ENCODE data around the gene GSE1.
A peak's percentile ranks its signal among the peaks of the same experiment; 100 is the strongest.

The GSE1 gene

GRCh38 chr16:85607321-85607765, 5.8 kb upstream of the GSE1 start:
- DNase-seq = peak; percentile 9

- no peak for DNase-seq
Observed at GRCh38 chr16:85607796-85608514, 5.2 kb upstream of the GSE1 start.

- no peak for DNase-seq
Observed at GRCh38 chr16:85608515-85608885, 4.6 kb upstream of the GSE1 start.

GRCh38 chr16:85608887-85609286, 4.2 kb upstream of the GSE1 start:
- DNase-seq = no peak

- no peak for DNase-seq
Observed at GRCh38 chr16:85609539-85609938, 3.6 kb upstream of the GSE1 start.

DNA sequence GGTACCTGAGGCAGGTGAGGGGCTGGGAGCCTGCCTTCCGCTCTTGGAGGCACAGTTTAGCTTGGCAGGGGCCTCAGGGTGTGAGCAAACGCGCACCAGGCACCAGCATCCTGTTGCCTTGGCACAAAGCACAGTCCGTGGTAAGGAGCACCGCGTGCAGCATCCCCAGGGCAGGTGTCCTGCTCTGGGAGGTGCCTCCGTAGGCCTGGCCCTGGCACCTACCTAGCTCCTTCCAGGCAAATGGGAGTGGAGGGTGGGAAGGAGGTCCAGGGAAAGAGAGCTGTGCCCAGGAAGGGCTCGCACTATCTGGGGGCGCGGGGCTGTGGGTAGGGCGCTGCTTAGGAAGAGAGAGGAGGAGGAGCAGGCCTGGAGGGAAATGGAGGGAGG, 3.1 kb upstream of the GSE1 start:
- no peak for DNase-seq

DNA sequence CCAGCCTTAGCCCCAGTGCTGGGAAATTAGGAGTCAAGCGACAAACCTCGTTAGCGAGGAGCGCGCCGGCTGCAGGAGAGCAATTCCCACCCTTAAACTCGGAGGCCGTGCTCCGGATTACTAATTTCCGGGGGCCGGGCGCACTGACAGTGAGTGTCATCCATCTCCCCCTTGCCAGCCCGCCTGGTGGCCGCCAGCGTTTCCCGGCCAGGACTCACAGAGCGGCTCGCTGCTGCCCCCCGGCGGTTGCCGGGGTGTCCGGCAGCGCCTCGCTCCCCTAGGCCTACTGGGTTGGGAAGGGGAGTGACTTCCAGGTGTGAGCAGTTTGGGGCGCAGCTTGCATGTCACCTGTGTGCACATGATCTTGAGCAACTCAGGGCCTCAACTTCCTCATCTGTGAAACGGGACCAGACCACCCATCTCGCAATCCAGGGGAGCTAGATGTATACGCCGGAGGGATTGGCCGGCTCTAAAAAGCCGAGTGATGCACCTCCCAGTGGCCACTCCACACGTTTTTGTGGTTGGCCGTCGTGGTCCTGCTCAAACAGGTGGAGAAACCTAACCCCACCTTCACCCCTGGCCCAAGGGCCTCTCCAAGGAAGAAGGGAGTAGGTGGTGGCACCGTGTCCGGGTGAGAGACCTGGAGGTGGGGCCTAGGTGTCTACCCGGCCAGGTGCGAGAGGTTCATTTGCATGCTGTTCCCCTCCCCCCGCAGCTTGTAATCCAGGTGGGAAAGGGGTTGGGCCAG, 2.5 kb upstream of the GSE1 start:
- DNase-seq = peak; percentile 92

GRCh38 chr16:85611194-85611443, 2.0 kb upstream of the GSE1 start:
- DNase-seq = no peak

DNA sequence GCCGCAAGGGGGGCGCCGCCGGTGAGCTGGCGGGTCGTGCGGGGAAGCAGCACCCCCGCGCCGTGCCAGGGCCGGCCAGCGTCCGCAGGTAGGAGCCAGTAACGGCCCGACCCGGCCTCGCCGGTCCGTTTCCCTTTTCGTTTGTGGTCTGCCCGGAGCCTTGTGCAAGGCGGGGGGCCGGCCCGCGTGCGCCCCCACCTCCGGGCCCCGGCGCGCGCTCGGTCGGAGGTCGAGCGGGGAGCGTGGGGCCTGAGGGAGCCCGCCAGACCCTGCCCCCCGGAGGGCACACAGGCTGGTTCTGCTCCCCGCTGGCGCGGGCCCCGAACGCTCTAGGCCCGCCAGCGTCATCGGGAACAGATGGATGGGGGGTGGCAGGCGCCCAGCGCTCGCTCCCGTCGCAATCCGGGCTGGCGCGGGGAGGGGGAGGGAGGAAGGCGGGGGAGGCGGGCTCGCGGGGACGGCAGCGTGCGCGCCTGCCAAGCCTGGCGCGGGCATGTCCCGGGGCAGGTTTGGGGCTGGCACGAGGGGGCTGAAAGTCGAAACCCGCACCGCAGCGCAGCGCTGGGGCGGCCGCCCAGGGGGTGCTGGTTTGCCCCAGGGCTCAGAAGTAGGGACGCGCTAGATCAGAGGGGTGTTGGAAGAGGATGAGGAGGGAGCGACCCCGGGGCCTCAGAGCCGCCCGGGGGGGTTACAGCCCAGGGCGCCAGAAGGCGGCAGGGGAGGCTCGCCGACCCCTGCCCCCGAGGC, 1.5 kb upstream of the GSE1 start:
- DNase-seq = peak; percentile 62

- peak; percentile 34 for DNase-seq
Observed at GRCh38 chr16:85612191-85612800, 826 bp upstream of the GSE1 start.

DNA sequence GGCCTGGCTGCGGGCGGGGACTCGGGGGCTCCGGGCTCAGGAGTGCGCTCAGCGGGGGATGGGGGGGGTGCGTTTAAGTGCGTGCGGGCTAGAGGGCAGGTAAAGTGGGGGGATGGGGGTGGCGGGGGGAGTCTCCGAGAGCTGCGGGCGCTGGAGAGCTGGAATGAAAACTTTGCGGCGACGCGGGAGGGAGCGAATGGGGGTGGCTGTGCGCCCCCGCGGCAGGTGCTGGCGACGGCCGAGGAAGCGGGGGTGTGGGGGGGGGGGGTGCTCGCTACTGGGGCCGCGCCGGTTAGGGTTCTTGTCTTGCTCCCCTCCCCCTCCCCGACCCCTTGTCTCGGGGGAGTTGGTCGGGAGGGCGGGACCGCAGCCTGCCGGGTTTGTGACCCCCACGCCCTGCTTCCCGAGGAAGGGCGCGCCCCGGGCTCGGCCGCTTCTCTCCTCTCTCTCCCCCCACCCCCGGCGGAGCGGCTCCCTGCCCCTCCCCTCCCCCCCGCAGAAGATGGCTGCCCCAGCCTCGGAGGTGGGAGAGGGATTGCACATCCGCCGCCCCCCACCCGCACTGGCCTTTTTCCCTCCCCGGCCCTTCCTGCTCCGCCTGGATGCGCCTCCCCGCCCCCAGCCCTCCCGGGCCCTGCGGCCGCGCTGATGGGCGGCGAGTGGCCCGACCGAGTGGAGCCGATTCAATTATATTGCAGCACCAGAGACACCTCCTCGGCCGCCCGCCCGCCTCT, 649 bp downstream of the GSE1 start:
- DNase-seq = peak; percentile 14

DNA sequence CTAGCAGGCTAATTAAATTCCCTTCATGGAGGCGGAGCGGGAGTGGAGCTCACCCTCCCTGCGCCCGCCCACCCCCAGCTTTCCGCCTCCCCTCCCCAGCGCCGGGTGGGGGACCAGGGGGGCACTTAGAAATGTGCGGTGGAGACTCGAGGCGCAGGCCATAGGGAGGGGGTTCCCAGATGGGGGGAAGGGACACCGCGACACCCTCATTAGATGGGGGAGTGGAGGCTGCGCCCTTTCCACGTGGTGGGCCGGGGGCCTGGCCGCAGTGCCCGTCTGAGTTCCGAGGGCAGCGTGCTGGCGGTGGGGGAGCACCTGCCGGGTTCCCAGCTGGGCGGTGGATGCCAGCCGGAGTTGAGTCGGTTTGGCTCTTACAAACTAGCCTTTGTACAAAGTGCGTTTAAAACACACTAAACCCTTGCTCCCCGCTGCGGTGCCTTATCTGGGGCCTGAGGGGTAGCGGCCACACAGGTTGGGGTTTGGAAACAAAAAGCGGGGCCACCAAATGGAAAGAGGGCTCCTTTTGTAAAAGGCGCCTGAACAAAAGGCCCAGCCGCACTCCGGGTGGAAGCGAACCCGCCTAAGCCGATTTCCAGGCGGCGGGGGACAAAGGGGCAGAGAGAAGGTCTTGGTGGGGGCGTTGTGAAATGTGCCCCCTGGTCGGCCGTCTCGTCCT, 1.4 kb downstream of the GSE1 start:
- peak; percentile 15 for DNase-seq

GRCh38 chr16:85615014-85615851, 2.1 kb downstream of the GSE1 start:
- peak; percentile 80 for DNase-seq

- peak; percentile 85 for DNase-seq
Observed at GRCh38 chr16:85615852-85616606, 2.9 kb downstream of the GSE1 start.

- DNase-seq = peak; percentile 32
Observed at GRCh38 chr16:85616607-85617321, 3.6 kb downstream of the GSE1 start.

- DNase-seq = no peak
Observed at GRCh38 chr16:85617948-85618347, 4.8 kb downstream of the GSE1 start.

DNA sequence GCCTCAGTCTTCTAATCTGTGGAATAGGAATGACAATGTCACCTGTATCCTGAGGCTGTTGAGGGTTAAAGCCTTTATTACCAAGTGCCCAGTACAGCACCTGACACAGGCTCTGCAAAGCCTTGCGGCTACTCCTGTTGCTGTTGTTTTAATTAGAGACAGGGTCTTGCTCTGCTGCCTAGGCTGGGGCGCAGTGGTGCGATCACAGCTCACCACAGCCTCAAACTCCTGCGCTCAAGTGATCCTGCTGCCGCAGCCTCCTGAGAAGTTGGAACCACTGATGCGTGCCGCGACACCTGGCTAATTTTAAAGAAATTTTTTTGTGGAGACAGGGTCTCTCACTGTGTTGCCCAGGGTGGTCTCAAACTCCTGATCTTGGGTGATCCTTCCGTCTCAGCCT, 5.4 kb downstream of the GSE1 start:
- DNase-seq = no peak

GRCh38 chr16:85619101-85619891, 6.2 kb downstream of the GSE1 start:
- no peak for DNase-seq

DNA sequence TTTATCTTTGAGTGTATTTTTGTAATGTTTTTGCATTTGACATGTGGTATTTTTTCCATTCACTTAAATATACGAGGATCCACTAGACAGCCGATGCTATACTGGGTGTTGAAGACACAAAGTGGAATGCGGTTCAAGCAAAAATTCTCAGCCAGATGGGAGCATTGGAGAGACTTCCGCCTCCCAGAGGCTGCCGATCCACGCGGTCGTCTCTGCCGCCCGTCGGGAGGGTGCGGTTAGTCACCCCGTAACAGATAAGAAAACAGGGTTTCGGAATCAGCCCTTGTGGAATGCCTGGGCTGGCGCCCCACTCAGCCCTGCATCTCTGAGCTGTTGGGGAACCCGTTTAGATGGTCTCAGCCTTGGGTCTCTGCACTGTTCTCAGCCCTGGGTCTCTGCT, 7.3 kb downstream of the GSE1 start:
- DNase-seq = no peak

Measured in activated CD4-positive, alpha-beta T cell treated with anti-CD3 and anti-CD28 coated beads for 48 hours (primary cell).